Measurements from ENCODE around the gene MCTP2.

MCTP2 gene

GRCh38 chr15:94370206-94370935, 139.0 kb downstream of the MCTP2 start:
- peaks cover 56% of the 10 kb centered on the region for H3K27me3 ChIP-seq (ENCODE audit: insufficient read depth, low read depth, severe bottlenecking)
- H3K27ac ChIP-seq: no peak overlapping the region
- no peak overlapping the region for H3K4me3 ChIP-seq (ENCODE audit: low read depth, low read length)
- no peaks in the 10 kb centered on the region for H3K36me3 ChIP-seq
- TF ChIP-seq CTCF (IDR thresholded peaks at IDR 0.05; ENCODE audit: low read depth, low read length): no peak
- DNase-seq: no peak
- no peaks in the 10 kb centered on the region for H3K9me3 ChIP-seq (ENCODE audit: severe bottlenecking)

- H3K27me3 ChIP-seq (ENCODE audit: insufficient read depth, low read depth, severe bottlenecking): peaks cover 57% of the 10 kb centered on the region
- DNase-seq: no peak
- H3K36me3 ChIP-seq: no peaks in the 10 kb centered on the region
- no peaks in the 10 kb centered on the region for H3K9me3 ChIP-seq (ENCODE audit: severe bottlenecking)
- H3K4me3 ChIP-seq (ENCODE audit: low read depth, low read length): no peak overlapping the region
- no peak overlapping the region for H3K27ac ChIP-seq
- no peak for TF ChIP-seq CTCF (IDR thresholded peaks at IDR 0.05; ENCODE audit: low read depth, low read length)
Measured at GRCh38 chr15:94370936-94371285, 139.6 kb downstream of the MCTP2 start.

GRCh38 chr15:94372821-94373220, 141.5 kb downstream of the MCTP2 start:
- TF ChIP-seq CTCF (IDR thresholded peaks at IDR 0.05; ENCODE audit: low read depth, low read length): no peak
- H3K9me3 ChIP-seq (ENCODE audit: severe bottlenecking): no peaks in the 10 kb centered on the region
- no peak overlapping the region for H3K27ac ChIP-seq
- H3K36me3 ChIP-seq: no peaks in the 10 kb centered on the region
- H3K27me3 ChIP-seq (ENCODE audit: insufficient read depth, low read depth, severe bottlenecking): peaks cover 61% of the 10 kb centered on the region
- no peak for DNase-seq
- no peak overlapping the region for H3K4me3 ChIP-seq (ENCODE audit: low read depth, low read length)

GRCh38 chr15:94375997-94376396, 144.6 kb downstream of the MCTP2 start:
- Histone ChIP-seq H3K4me3 (ENCODE audit: low read depth, low read length) (no peak overlapping the region), H3K27ac (no peak overlapping the region), H3K9me3 (ENCODE audit: severe bottlenecking) (no peaks in the 10 kb centered on the region), H3K27me3 (ENCODE audit: insufficient read depth, low read depth, severe bottlenecking) (peaks cover 56% of the 10 kb centered on the region), H3K36me3 (no peaks in the 10 kb centered on the region)
- DNase-seq: no peak
- TF ChIP-seq CTCF (IDR thresholded peaks at IDR 0.05; ENCODE audit: low read depth, low read length): no peak

- H3K9me3 ChIP-seq (ENCODE audit: severe bottlenecking): no peaks in the 10 kb centered on the region
- peaks cover 70% of the 10 kb centered on the region for H3K27me3 ChIP-seq (ENCODE audit: insufficient read depth, low read depth, severe bottlenecking)
- no peak overlapping the region for H3K4me3 ChIP-seq (ENCODE audit: low read depth, low read length)
- TF ChIP-seq CTCF (IDR thresholded peaks at IDR 0.05; ENCODE audit: low read depth, low read length): no peak
- DNase-seq: no peak
- no peaks in the 10 kb centered on the region for H3K36me3 ChIP-seq
- no peak overlapping the region for H3K27ac ChIP-seq
Measured at GRCh38 chr15:94379986-94380385, 148.6 kb downstream of the MCTP2 start.

GRCh38 chr15:94380798-94381197, 149.4 kb downstream of the MCTP2 start:
- H3K4me3 ChIP-seq (ENCODE audit: low read depth, low read length): no peak overlapping the region
- DNase-seq: no peak
- no peaks in the 10 kb centered on the region for H3K36me3 ChIP-seq
- no peak for TF ChIP-seq CTCF (IDR thresholded peaks at IDR 0.05; ENCODE audit: low read depth, low read length)
- no peaks in the 10 kb centered on the region for H3K9me3 ChIP-seq (ENCODE audit: severe bottlenecking)
- no peak overlapping the region for H3K27ac ChIP-seq
- H3K27me3 ChIP-seq (ENCODE audit: insufficient read depth, low read depth, severe bottlenecking): peaks cover 72% of the 10 kb centered on the region

Data from WERI-Rb-1 (cell line).